Gastroesophageal sphincter (tissue), 4 donors: Measurements from ENCODE around the gene ERMP1. TPM values are rescaled to one million over a fixed set of nuclear protein-coding genes. Genes with fewer than 3 reads are reported as not detected.
"Not testable (repeated sequence)": the region's sequence is repeated elsewhere in the genome, so short reads cannot be mapped to it uniquely, and the experiment has no call there.

Experiments used
- ATAC-seq: fragments of 150-250 bp; one replicate; pipeline ENCODE4 v1.9.1; 2016; ENCODE audit warnings: mild to moderate bottlenecking, moderate library complexity
- H3K27ac ChIP-seq, 4 donors: fragments of 200-600 bp; sonication (generic) in 3 of 4; 1 replicate in 3 of 4; 2 replicates in 1 of 4; pipeline ENCODE4 v1.5.1; 2016 to 2019
- H3K27me3 ChIP-seq: fragments of 200-600 bp; sonication (generic); one replicate; pipeline ENCODE4 v1.5.1; 2019
- H3K36me3 ChIP-seq, 2 donors: fragments of 200-600 bp; sonication (generic); one replicate each; pipeline ENCODE4 v1.5.1; 2019; ENCODE audit warnings: control low read depth in 1 of 2
- H3K4me1 ChIP-seq, 3 donors: fragments of 200-600 bp; sonication (generic); 1 replicate in 2 of 3; 2 replicates in 1 of 3; pipeline ENCODE4 v1.5.1; 2016 to 2019; ENCODE audit warnings: control low read depth in 2 of 3
- H3K4me3 ChIP-seq, 2 donors: fragments of 200-600 bp; sonication (generic); one replicate each; pipeline ENCODE4 v1.5.1; 2019; ENCODE audit warnings: mild to moderate bottlenecking in 1 of 2, moderate library complexity in 1 of 2
- H3K9me3 ChIP-seq, 3 donors: fragments of 200-600 bp; sonication (generic); one replicate each; pipeline ENCODE4 v1.5.1; 2017 to 2019; ENCODE audit warnings: control low read depth in 2 of 3
- EP300 ChIP-seq: sonication (generic); formaldehyde crosslinking; IDR thresholded peaks from one replicate; pipeline ENCODE4 v1.6.1; 2017; ENCODE audit warnings: antibody characterized with exemption, mild to moderate bottlenecking
- POLR2A ChIP-seq, 2 donors: fragments of 450-650 bp; IDR thresholded peaks; one replicate each; pipeline ENCODE4 v1.6.1; 2017; ENCODE audit warnings: antibody characterized with exemption in 2 of 2, mild to moderate bottlenecking in 2 of 2, moderate library complexity in 1 of 2
- POLR2AphosphoS5 ChIP-seq: sonication (generic); formaldehyde crosslinking; IDR thresholded peaks from one replicate; pipeline ENCODE4 v1.6.1; 2017; ENCODE audit warnings: antibody characterized with exemption
- WGBS, 2 donors: methylation state at CpG; one replicate each; pipeline ENCODE4 v1.1.5; 2018; ENCODE audit warnings: low coverage in 1 of 2; 5-methylcytosine and 5-hydroxymethylcytosine counted together
- total RNA-seq, 4 donors: library from RNA; depleted of rRNA; stranded (reverse); fragments of >200 nt; gene quantifications; one replicate each; pipeline ENCODE4 v1.1.0, GENCODE V29; 2016
- TF ChIP-seq, protein P1 (sequence below), 4 experiments: fragments of 200-600 bp in 2 of 4; fragments of 450-650 bp in 2 of 4; sonication (generic) in 1 of 4; IDR thresholded peaks; one replicate each; pipeline ENCODE4 v1.5.1; 2017 to 2019; ENCODE audit warnings: antibody characterized with exemption in 4 of 4, mild to moderate bottlenecking in 2 of 4, moderate library complexity in 2 of 4

ERMP1 gene
- total RNA-seq, 4 donors from 2014 or later: 6.6 to 12.2 (median 11.7) TPM

GRCh38 chr9:5805478-5805877, 27.4 kb downstream of the ERMP1 start:
- 80 to 88% methylated on average over 2 to 3 of the region's 3 CpGs for WGBS, 2 donors
- Histone ChIP-seq H3K4me3 (no peak overlapping the region), H3K27ac (no peak overlapping the region), H3K36me3 (peaks cover 3 to 38% of the 10 kb centered on the region in 2 donors), H3K9me3 (no peaks in the 10 kb centered on the region), H3K27me3 (no peaks in the 10 kb centered on the region), H3K4me1 (peaks cover 4 to 13% (median 5%) of the 10 kb centered on the region in 3 donors)
- TF ChIP-seq, protein P1, sequence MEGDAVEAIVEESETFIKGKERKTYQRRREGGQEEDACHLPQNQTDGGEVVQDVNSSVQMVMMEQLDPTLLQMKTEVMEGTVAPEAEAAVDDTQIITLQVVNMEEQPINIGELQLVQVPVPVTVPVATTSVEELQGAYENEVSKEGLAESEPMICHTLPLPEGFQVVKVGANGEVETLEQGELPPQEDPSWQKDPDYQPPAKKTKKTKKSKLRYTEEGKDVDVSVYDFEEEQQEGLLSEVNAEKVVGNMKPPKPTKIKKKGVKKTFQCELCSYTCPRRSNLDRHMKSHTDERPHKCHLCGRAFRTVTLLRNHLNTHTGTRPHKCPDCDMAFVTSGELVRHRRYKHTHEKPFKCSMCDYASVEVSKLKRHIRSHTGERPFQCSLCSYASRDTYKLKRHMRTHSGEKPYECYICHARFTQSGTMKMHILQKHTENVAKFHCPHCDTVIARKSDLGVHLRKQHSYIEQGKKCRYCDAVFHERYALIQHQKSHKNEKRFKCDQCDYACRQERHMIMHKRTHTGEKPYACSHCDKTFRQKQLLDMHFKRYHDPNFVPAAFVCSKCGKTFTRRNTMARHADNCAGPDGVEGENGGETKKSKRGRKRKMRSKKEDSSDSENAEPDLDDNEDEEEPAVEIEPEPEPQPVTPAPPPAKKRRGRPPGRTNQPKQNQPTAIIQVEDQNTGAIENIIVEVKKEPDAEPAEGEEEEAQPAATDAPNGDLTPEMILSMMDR (IDR thresholded peaks at IDR 0.05): no peak
- TF ChIP-seq EP300 (no peak), POLR2AphosphoS5 (no peak), POLR2A (IDR thresholded peaks at IDR 0.05) (no peak)
- no peak for ATAC-seq

DNA sequence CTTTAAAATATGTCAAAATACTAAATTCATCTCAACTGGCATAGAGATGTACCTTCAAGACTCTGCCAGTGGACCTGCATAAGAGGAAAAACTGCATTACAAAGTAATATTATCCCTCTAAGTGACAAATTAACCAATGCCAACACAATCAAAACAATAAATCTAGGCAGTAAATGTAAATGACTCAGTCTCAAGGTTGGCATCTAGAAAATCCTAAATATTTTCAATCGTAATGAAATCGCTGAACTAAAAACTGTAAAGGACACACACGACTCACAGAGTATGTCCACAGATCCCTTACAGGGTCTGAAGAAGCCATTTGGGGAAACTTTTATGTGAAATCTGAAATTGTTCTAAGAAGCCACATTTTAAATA, 31.2 kb downstream of the ERMP1 start:
- 76 to 87% methylated on average over 3 of the region's 3 CpGs for WGBS, 2 donors
- H3K4me1 ChIP-seq: peaks cover 4 to 20% (median 5%) of the 10 kb centered on the region in 3 donors
- H3K27me3 ChIP-seq: no peaks in the 10 kb centered on the region
- no peaks in the 10 kb centered on the region for H3K9me3 ChIP-seq
- no peak for ATAC-seq
- H3K27ac ChIP-seq: no peak overlapping the region
- peaks cover 0 to 28% of the 10 kb centered on the region in 2 donors for H3K36me3 ChIP-seq
- TF ChIP-seq, protein P1 (IDR thresholded peaks at IDR 0.05): no peak
- TF ChIP-seq POLR2A (IDR thresholded peaks at IDR 0.05) (no peak), POLR2AphosphoS5 (no peak), EP300 (no peak)
- H3K4me3 ChIP-seq: no peak overlapping the region

GRCh38 chr9:5800969-5801738, 31.8 kb downstream of the ERMP1 start:
- H3K27me3 ChIP-seq: no peaks in the 10 kb centered on the region
- peaks cover 0 to 30% of the 10 kb centered on the region in 2 donors for H3K36me3 ChIP-seq
- 55 to 79% methylated on average over 3 to 4 of the region's 4 CpGs for WGBS, 2 donors
- H3K4me3 ChIP-seq: no peak overlapping the region
- no peak overlapping the region for H3K27ac ChIP-seq
- H3K4me1 ChIP-seq: peaks cover 4 to 20% (median 5%) of the 10 kb centered on the region in 3 donors
- TF ChIP-seq POLR2AphosphoS5 (no peak), EP300 (no peak), POLR2A (IDR thresholded peaks at IDR 0.05) (no peak)
- TF ChIP-seq, protein P1 (IDR thresholded peaks at IDR 0.05): no peak
- no peaks in the 10 kb centered on the region for H3K9me3 ChIP-seq
- no peak for ATAC-seq

DNA sequence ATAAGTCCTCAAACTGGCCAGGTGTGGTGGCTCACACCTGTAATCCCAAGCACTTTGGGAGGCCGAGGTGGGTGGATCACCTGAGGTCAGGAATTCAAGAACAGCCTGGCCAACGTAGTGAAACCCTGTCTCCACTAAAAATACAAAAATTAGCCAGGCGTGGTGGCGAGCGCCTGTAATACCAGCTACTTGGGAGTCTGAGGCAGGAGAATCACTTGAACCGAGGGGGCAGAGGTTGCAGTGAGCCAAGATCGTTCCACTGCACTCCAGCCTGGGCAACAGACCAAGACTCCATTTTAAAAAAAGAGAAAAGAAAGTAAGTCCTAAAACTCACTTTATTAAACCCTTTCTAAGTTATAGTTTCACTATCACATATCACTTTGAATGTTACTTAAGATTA, 32.5 kb downstream of the ERMP1 start:
- not testable (repeated sequence) for ATAC-seq, H3K27ac ChIP-seq
- 67 to 79% methylated on average over 5 to 7 of the region's 7 CpGs for WGBS, 2 donors

GRCh38 chr9:5799314-5799713, 33.6 kb downstream of the ERMP1 start:
- TF ChIP-seq POLR2A (IDR thresholded peaks at IDR 0.05): no peak
- TF ChIP-seq EP300: no peak
- TF ChIP-seq POLR2AphosphoS5: no peak
- TF ChIP-seq, protein P1 (IDR thresholded peaks at IDR 0.05): peak; percentile 20 to 72 (median 51)
- Histone ChIP-seq H3K4me3 (peak overlapping the region; percentile 14 to 35), H3K27ac (peak overlapping the region in 2 of 4 donors; percentile 9 to 28), H3K4me1 (peaks cover 4 to 20% (median 5%) of the 10 kb centered on the region in 3 donors), H3K9me3 (no peaks in the 10 kb centered on the region), H3K27me3 (no peaks in the 10 kb centered on the region), H3K36me3 (peaks cover 0 to 23% of the 10 kb centered on the region in 2 donors)
- no peak for ATAC-seq
- 13 to 20% methylated on average over 5 of the region's 5 CpGs for whole genome bisulfite sequencing, 2 donors

More for the DNA sequence above, 32.5 kb downstream of the ERMP1 start:
- not testable (repeated sequence) for H3K27me3 ChIP-seq, H3K9me3 ChIP-seq, H3K4me3 ChIP-seq
- Histone ChIP-seq H3K36me3 (peaks cover 0 to 28% of the 10 kb centered on the region in 2 donors), H3K4me1 (peaks cover 4 to 20% (median 5%) of the 10 kb centered on the region in 3 donors)
